Measurements from ENCODE around the gene CDRT15.

- no peak for TF ChIP-seq CTCF (optimal IDR thresholded peaks at IDR 0.05 in 1 of 3, IDR thresholded peaks at IDR 0.05 in 1 of 3, conservative IDR thresholded peaks at IDR 0.05 in 1 of 3; ENCODE audit: extremely low read depth in 1 of 3, insufficient read depth in 2 of 3, low read length in 3 of 3)
- no peak for TF ChIP-seq EZH2 (IDR thresholded peaks at IDR 0.05; ENCODE audit: low read length)
Measured at GRCh38 chr17:14206891-14207290, 29.8 kb downstream of the CDRT15 start.
